ENCODE measurements around the gene IL1RAPL2. TPM values are rescaled to one million over a fixed set of nuclear protein-coding genes. Genes with fewer than 3 reads are reported as not detected.

The IL1RAPL2 gene
- total and polyA plus RNA-seq, 2 donors (not counting 3 experiments of a cell fraction or from before 2014, with no cell fraction given), result not detected

DNA sequence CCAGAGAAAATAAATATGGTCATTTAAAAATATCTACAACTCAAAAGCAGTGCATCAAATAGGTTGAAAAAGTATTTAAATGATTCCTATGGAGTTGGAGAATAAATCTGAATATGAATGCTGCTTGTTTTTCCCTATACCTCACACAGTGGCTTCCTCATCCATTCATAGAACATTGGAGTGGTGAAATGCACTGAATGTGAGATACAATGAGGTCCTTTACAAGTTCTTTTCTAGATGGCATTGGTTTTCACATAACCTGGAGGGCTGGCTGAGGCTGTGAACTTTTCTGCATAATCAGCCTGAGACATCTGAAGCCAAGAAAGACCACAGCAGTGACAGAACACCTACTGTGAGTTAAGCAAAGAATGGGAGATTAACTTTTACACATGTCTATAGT is 977.3 kb downstream of the IL1RAPL2 start:
- CTCF ChIA-PET, result no interaction called here
- Histone ChIP-seq H3K27me3 (ENCODE audit: control insufficient read depth in 2 of 2, insufficient read depth in 2 of 2, low read length in 2 of 2) (no peaks in the 10 kb centered on the region), H4K20me1 (replicated peaks; ENCODE audit: control insufficient read depth, extremely low read depth, insufficient read depth, low read length) (no peaks in the 10 kb centered on the region), H3K9me3 (replicated peaks; ENCODE audit: control insufficient read depth, insufficient read depth, low read length) (no peaks in the 10 kb centered on the region), H3K4me2 (ENCODE audit: insufficient read depth, low read length) (no peak overlapping the region), H2AFZ (ENCODE audit: low read depth, low read length) (no peak overlapping the region), H3K4me3 (replicated peaks in 1 of 3; ENCODE audit: insufficient read depth in 1 of 3, low read depth in 1 of 3, low read length in 3 of 3) (no peak overlapping the region), H3K27ac (ENCODE audit: insufficient read depth, low read depth, low read length) (no peak overlapping the region), H3K36me3 (ENCODE audit: control insufficient read depth in 2 of 2, extremely low read depth in 1 of 2, insufficient read depth in 2 of 2, low read length in 2 of 2) (no peaks in the 10 kb centered on the region), H3K4me1 (ENCODE audit: control insufficient read depth, extremely low read depth, insufficient read depth, low read length) (no peaks in the 10 kb centered on the region), H3K9me1 (replicated peaks; ENCODE audit: control insufficient read depth, extremely low read depth, insufficient read depth, low read length) (no peaks in the 10 kb centered on the region), H3K79me2 (ENCODE audit: control insufficient read depth, insufficient read depth, low read length) (no peaks in the 10 kb centered on the region), H3K9ac (replicated peaks; ENCODE audit: extremely low read depth, insufficient read depth, low read length) (no peak overlapping the region)
- TF ChIP-seq MYC (IDR thresholded peaks at IDR 0.05; ENCODE audit: low read depth, low read length), result no peak
- no peak for TF ChIP-seq POLR2AphosphoS5 (IDR thresholded peaks at IDR 0.05; ENCODE audit: insufficient read depth, low read depth, low read length)
- TF ChIP-seq POLR2A (IDR thresholded peaks at IDR 0.05; ENCODE audit: low read depth, low read length), result no peak
- no peak for FAIRE-seq
- no TSS peak for BruUV-seq (replicated peaks)
- dilution Hi-C loops (cut with MboI; ENCODE audit: extremely low pct_ligation_motif_present, low sequenced_read_pairs) (no loop called here), intact Hi-C loops (cut with micrococcal nuclease) (no loop called here)
- POLR2A ChIA-PET, result no interaction called here
- no peak for DNase-seq (ENCODE audit: low read depth, low spot score)

- Histone ChIP-seq H3K36me3 (ENCODE audit: control insufficient read depth in 2 of 2, extremely low read depth in 1 of 2, insufficient read depth in 2 of 2, low read length in 2 of 2) (no peaks in the 10 kb centered on the region), H3K9me3 (replicated peaks; ENCODE audit: control insufficient read depth, insufficient read depth, low read length) (no peaks in the 10 kb centered on the region), H3K4me3 (replicated peaks in 1 of 3; ENCODE audit: insufficient read depth in 1 of 3, low read depth in 1 of 3, low read length in 3 of 3) (no peak overlapping the region), H3K4me2 (ENCODE audit: insufficient read depth, low read length) (no peak overlapping the region), H3K27me3 (ENCODE audit: control insufficient read depth in 2 of 2, insufficient read depth in 2 of 2, low read length in 2 of 2) (no peaks in the 10 kb centered on the region), H3K9me1 (replicated peaks; ENCODE audit: control insufficient read depth, extremely low read depth, insufficient read depth, low read length) (no peaks in the 10 kb centered on the region), H3K9ac (replicated peaks; ENCODE audit: extremely low read depth, insufficient read depth, low read length) (no peak overlapping the region), H3K79me2 (ENCODE audit: control insufficient read depth, insufficient read depth, low read length) (no peaks in the 10 kb centered on the region), H2AFZ (ENCODE audit: low read depth, low read length) (no peak overlapping the region), H4K20me1 (replicated peaks; ENCODE audit: control insufficient read depth, extremely low read depth, insufficient read depth, low read length) (no peaks in the 10 kb centered on the region), H3K4me1 (ENCODE audit: control insufficient read depth, extremely low read depth, insufficient read depth, low read length) (no peaks in the 10 kb centered on the region), H3K27ac (ENCODE audit: insufficient read depth, low read depth, low read length) (no peak overlapping the region)
- FAIRE-seq (no peak), DNase-seq (ENCODE audit: low read depth, low spot score) (no peak)
- TF ChIP-seq FOS (IDR thresholded peaks at IDR 0.05; ENCODE audit: borderline replicate concordance, insufficient read depth, low read length), result no peak
- no peak for TF ChIP-seq POLR2A (IDR thresholded peaks at IDR 0.05; ENCODE audit: low read depth, low read length)
- TF ChIP-seq, protein P1, sequence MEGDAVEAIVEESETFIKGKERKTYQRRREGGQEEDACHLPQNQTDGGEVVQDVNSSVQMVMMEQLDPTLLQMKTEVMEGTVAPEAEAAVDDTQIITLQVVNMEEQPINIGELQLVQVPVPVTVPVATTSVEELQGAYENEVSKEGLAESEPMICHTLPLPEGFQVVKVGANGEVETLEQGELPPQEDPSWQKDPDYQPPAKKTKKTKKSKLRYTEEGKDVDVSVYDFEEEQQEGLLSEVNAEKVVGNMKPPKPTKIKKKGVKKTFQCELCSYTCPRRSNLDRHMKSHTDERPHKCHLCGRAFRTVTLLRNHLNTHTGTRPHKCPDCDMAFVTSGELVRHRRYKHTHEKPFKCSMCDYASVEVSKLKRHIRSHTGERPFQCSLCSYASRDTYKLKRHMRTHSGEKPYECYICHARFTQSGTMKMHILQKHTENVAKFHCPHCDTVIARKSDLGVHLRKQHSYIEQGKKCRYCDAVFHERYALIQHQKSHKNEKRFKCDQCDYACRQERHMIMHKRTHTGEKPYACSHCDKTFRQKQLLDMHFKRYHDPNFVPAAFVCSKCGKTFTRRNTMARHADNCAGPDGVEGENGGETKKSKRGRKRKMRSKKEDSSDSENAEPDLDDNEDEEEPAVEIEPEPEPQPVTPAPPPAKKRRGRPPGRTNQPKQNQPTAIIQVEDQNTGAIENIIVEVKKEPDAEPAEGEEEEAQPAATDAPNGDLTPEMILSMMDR (IDR thresholded peaks at IDR 0.05; ENCODE audit: extremely low read depth in 1 of 2, insufficient read depth in 1 of 2, low read depth in 1 of 2, low read length in 2 of 2), result no peak
- TF ChIP-seq JUN (IDR thresholded peaks at IDR 0.05; ENCODE audit: borderline replicate concordance, insufficient read depth, insufficient read length, low read depth), result no peak
- TF ChIP-seq GATA2 (IDR thresholded peaks at IDR 0.05; ENCODE audit: insufficient read depth, insufficient read length, low read depth, low read length), result no peak
- no peak for TF ChIP-seq MYC (IDR thresholded peaks at IDR 0.05; ENCODE audit: low read depth, low read length)
- dilution Hi-C loops (cut with MboI; ENCODE audit: extremely low pct_ligation_motif_present, low sequenced_read_pairs), result no loop called here
- ChIA-PET POLR2A (no interaction called here), CTCF (no interaction called here)
- BruUV-seq (replicated peaks), result no TSS peak
- intact Hi-C loops (cut with micrococcal nuclease), result no loop called here
These were observed 984.2 kb downstream of the IL1RAPL2 start for GRCh38 chrX:105550043-105550663.
